Right hindlimb (tissue), 1 donor: Measurements from ENCODE around the gene DMAC2.
"Not testable (repeated sequence)": the region's sequence is repeated elsewhere in the genome, so short reads cannot be mapped to it uniquely, and the experiment has no call there.

Source experiments
- DNase-seq: peaks from one replicate; pipeline ENCODE4 v3.0.0-alpha.2; 2018

DMAC2 gene

DNA sequence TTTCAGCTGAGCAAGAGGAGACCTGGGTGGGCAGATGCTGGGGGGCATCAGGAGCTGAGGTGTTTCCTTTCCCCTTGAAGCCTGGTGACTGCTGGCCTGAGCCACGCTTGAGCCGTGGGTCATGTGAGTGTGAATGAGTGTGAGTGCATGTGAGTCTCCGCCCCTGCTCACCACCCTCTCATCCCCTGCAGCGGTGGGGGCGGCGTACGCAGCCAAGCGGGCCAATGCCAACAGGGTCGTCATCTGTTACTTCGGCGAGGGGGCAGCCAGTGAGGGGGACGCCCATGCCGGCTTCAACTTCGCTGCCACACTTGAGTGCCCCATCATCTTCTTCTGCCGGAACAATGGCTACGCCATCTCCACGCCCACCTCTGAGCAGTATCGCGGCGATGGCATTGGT is 17.7 kb downstream of the DMAC2 start:
- no peak for DNase-seq

DNA sequence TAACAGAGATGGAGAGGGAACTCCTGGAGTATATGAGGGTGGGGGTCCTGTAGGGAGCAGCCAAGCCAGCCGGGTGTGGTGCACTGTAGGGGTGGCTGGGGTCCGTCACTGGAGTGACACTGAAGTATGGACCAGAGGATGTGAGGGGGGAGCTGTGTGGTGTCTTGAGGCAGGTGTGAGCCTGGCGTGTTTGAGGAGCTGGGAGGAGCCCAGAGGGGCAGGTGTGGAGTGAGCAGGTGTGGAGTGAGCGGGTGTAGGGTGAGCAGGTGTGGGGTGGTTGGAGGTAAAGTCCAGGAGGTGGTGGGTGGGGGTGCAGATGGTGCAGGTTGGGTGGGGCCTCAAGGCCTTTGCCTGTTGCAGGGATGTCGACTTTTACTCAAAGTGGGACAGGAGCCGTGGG is 18.4 kb downstream of the DMAC2 start:
- no peak for DNase-seq

DNA sequence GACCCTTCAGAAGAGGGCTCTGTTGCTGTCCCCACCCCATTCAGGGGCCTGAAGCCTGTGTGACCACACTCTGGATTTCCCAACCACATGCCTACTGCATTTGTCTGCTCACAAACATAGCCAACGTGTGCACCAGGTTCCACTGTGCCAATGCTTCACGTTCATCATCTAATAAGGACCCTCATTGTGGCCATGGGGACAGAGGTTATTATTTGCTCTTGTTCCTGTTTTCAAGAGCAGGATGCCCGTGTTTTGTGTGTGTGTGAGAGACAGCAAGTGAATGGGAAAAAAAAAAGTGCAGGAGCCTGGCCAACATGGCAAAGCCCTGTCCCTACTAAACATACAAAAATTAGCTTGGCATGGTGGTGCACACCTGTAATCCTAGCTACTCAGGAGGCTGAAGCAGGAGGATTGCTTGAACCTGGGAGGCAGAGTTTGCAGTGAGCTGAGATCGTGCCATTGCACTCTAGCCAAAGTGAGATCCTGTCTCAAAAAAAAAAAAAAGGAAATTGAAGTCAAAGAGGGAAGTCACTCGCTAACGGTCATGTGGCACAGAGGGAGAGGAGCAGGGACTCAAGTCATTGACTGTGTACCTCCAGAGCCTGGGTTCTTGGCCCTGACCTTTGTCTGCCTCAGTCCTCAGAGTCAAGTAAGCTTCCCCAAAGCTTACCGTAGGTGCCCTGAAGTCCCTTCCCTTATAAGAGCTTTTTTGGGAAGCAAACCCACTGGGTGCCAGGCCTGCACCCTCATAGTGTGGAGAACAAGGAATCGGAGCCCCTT is 19.4 kb downstream of the DMAC2 start:
- no peak for DNase-seq

DNA sequence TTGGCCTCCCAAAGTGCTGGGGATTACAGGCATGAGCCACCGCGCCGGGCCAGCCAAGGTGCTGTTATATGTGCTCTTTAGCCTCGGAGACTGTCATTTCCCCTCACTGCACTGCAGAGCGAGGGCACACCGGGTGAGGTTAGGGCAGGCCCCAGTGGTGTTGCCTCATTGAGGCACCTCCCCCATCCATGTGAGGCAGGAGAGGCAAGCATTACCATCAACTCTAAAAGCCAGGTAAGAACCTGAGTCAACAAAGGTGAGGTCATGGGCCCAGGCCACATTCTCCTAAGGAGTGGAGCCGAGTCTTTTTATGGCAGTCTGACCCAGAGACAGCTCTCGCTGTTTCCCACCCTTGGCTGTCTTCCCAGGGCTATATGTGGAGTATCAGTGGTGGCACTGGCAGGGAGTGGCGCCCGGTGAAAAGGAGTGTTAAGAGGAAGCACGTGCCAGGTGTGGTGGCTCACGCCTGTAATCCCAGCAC is 23.5 kb downstream of the DMAC2 start:
- no peak for DNase-seq

DNA sequence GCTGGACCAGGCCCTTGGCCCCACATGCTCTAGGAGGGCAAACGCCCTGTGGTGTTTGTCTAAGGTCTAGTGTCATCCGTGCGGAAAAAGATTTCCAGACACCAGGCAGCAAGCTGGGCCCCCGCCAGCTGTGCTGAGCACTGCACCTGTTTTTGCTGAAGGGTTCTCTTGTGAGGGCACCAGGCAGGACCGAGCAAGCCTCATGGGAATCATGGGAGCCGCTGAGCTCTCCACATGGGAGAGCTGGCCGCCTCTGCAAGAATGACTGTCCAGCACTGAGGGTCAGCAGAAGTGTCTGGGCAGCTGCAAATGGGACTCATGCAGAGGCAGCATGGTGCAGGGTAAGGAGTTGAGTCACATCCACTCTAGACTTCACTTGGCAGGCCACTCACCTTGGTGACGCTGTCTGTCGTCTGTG is 24.5 kb downstream of the DMAC2 start:
- DNase-seq: no peak

DNA sequence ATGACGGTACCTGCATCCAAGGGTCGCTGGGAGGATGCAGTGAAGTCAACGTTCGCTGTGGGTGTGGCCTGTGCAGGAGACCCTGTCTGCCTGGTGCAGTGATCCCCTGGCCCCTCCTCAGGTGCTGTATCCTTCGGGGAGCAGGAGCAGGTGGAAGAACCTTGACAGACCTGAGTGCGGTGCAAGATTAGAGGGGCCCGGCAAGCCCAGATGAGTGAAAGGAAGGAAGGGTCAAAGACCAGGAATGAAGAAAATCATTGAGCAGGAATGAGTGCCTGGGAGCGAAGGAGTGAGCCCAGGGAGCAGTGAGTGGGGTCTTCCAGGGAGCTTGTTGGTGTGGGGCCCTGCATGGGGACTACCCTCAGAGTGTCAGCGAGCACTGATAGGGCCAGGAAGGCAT is 25.3 kb downstream of the DMAC2 start:
- DNase-seq: no peak

DNA sequence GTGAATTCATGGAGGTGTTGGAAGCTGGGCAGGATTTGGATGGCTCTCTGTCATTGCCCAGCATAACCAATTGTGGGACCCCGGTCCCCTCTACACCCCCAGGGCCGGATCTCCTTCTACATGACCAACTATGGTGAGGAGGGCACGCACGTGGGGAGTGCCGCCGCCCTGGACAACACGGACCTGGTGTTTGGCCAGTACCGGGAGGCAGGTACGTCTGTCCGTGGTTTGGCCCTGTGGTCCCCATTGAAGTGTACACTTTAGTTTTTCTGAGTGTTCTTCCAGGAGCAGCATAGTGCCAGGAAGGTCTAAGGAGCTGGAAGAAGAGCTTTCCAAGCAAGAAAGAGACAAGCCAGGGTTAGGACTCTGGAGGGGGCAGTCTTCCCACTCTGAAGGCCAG is 25.8 kb downstream of the DMAC2 start:
- no peak for DNase-seq

DNA sequence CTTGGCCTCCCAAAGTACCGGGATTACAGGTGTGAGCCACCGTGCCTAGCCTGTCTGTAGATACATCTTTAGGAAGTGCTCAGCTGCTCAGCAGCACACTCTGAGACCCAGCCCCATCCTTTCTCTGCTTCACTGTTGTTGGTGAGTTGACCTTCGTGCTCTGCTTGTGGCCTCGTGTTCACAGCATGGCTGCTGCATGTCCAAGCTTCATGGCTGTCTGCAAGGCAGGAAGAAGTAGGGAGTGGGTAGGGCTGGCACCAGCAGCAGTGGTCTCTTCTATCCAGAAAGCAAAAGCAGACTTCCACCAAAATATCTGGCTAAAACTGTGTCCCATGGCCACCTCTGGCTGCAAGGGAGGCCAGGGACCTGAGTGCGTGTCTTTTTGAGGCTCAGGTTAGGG is 26.8 kb downstream of the DMAC2 start:
- DNase-seq: no peak

DNA sequence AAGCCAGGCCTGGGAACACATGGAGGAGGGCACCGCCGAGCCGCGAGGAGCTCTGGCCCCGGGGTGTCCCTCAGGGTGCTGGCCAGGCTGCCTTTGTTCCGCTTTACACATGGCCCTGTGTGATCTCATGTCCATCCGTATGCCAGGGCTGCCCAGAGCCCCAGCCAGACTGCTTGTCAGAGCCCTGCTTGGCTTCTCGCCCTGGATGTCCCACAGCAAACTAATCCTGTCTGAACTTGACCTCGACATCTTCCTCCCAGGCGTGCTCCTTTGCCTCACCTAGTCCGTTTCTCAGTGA is 27.8 kb downstream of the DMAC2 start:
- DNase-seq: no peak

DNA sequence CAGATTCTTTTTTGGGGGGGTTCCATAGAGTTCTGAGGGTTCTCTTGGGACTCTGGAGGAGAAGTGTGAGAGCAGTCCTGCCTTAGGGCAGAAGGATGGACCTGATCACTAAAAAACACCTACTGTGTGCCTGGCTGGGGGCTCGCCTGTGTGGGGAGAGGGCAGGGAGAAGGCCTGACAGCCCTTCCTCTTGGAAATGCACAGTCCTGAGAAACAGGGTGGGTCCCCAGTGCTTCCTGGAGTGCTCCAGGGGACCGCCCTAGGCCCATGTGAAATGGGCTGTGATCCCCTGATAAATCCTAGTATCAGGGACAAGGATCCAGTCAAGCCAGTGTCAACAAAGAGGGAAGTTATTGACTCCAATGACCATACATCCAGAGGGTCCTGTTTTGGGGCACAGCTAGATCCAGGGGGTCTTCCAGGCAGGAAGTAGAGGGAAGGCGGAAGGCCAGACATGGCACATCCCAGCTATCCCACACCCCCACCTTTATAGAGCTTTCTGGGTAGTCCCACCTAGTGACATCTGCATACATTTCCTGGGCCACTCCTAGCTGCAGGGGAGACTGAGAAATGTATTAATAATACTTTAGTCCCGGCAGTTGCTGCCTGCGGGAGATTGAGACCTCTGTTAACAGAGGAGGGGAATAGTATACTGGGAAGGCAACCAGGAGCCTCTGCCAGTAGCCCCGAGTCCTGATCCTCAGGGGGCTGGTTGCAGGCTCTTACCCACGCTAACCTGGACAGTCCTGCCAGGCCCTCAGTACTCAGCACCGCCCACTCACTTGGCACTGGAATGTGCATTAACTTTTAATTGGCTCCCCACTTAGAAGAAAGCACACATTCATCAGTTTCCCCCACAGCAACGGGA is 28.4 kb downstream of the DMAC2 start:
- DNase-seq: no peak

DNA sequence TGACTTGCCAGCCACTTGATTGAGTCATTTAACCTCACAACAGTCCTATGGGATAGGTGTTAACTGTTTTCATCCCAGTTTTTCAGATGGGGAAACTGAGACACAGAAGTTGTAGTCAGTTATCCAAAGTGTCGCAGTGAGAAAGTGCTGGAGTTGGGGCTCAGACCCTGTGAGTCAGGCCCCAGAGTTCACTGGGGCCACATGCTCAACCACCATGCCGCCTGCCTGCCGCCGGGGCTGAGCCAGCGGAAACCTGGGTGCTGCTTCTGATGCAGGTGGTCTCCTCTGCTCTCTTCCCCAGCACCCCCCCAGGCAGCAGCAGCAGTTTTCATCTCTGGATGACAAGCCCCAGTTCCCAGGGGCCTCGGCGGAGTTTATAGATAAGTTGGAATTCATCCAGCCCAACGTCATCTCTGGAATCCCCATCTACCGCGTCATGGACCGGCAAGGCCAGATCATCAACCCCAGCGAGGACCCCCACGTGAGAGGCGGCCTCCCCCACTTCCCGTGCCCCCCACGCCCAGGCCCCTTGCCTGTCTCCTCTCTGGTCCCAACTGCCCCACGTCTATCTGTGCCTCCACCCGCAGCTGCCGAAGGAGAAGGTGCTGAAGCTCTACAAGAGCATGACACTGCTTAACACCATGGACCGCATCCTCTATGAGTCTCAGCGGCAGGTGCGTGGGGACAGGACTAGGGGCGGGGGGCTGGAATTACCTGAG is 29.2 kb downstream of the DMAC2 start:
- no peak for DNase-seq

DNA sequence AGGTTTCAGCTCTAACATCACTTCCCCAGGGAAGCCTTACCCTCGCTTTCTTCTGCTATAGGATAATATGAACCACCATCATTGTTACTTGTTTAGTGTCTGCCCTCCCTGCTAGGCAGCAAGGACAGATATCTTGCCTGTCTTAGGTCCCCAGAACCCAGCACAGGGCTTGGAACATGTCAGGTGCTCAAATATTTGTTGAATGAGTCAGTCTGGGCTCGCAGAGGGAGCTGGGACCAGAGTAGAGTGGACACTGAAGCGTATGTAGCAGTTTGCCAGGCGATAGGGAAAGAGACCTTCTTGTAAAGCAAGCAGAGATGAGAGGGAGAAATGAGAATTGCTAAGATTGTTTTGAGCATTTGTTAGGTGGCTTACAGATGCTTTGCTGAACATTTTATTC is 30.4 kb downstream of the DMAC2 start:
- DNase-seq: no peak

DNA sequence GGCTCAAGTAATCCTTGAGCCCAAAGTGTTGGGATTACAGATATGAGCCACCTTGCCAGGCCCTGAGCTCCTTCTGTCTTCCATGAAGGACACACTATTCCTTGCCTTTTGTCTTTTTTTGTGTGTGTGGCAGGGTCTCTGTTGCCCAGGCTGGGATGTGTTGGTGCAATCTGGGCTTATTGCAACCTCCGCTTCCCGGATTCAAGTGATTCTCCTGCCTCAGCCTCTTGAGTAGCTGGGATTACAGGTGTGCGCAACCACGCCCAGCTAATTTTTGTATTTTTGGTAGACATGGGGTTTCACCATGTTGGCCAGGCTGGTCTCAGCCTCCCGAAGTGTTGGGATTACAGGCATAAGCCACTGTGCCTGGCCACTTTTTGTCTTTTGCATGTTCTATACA is 30.9 kb downstream of the DMAC2 start:
- not testable (repeated sequence) for DNase-seq

DNA sequence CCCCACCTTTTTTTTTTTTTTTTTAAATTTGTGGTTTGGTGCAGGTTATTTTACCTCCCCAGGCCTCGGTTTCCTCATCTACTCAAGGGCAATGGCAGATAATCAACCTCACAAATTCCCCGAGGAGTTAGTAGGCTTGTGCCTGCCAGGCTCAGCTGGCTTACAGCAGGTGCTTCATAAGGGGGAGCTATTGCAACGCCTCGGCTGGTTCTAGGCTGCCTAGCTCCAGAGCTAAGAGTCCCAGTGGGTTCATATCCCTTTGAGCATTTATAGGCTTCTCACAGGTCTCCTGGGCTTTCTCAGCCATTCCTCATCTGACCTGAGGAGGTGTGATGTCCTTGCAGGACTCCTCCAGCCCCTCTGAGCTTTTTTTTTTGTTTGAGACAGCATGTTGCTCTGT is 31.5 kb downstream of the DMAC2 start:
- DNase-seq: no peak

DNA sequence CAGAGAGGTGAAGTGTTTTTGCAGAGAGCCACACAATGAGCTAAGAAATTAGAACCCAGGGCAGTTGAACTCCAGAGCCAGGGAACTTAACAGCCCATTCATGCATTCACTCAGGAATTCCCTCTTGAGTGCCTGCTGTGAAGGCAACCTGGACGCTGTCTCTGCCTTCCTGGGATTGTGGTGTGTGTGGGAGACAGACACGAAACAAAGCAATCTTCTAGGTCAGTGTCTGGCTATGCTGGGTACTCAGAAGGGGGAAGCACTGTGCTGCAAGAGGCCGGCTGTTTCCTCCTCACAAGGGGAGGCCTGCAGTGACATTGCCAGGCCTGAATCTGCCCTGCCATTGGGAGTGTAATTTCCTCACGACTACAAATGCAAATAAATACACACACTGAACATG is 32.4 kb downstream of the DMAC2 start:
- no peak for DNase-seq

DNA sequence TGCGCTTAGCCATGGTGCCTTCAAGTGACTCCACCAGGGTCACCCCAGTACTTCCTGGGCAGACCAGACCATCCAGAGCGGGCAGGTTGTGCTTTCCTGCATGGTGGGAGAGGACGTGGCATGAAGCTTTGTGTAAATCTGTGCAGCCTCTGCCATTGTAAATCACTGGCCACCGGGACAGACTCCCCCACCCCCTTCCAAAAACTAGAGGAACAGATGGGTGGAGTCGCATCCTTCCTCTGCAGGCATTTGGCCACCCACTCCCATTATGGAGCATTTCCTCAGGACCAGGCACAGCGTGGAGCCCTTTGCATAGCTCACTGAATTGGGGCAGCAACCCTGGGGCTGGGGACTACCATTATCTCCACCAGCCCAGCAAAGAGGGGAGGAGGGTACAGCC is 33.9 kb downstream of the DMAC2 start:
- DNase-seq: no peak

DNA sequence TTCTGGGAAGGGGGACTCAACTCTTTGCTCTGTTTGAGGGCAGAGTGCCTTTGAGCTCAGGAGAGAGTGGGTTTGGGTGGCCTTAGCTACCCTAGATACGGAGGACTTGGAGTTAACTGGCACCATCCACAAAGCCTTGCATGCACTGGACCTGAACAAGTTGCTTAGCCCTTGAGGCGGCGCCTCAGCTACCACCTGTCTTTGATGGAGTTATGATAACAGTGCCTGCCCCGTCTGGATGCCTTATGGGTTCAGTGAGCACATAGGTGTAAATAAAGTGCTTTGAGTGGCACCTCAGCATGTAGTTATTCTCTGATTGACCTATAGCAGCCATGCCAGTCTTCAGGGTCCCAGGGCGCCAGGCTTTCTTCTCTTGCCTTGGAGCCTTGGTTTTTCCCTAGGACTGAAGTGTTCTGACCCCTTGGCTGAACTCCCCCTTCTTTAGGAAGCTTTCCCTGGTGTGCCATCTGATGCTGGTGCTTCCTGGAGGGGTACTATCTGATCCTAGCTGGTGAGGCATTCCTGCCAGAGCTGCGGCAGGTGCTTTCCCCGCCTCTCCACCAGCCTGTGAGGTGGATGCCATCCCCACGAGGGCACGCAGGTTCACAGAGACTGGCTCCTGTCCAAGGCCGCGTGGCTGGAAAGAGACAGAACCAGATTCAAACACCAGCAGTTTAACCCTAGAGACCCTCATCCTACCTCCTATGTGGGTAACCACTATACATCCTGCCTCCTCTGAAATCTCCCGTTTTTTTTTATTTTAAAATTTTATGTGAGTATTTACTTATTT is 36.3 kb downstream of the DMAC2 start:
- no peak for DNase-seq

DNA sequence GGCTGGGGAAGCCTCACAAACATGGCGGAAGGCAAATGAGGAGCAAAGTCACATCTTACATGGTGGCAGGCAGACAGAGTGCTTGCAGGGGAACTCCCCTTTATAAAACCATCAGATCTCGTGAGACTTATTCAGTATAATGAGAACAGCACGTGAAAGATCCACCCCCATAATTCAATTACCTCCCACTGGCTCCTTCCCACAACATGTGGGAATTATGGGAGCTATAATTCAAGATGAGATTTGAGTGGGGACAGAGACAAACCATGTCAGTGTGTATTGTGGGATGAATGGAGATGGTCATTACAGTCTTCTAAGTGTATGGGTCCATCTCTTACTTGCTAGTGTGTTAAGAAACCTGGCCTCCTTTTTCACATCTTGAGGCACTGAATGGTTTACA is 37.7 kb downstream of the DMAC2 start:
- DNase-seq: no peak

DNA sequence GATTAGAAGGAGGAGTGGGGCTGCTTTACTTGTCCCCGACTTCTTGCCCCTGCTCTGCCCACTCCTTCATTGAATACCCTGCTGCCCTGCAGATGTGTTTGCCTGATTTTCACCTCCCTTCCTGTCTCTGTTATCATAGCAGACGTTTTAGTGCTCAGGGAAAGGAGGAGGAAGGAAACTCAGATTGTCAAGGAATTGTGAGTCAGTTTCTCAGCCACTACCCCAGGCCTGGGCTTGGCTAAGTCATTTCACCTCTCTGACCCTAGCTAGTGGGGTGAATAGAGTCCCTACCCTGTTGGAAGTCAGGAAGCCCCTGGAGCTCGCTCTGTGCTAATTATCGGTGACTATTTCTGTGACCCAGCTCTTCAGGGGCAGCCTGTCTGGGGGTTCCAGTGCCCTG is 38.2 kb downstream of the DMAC2 start:
- DNase-seq: no peak

DNA sequence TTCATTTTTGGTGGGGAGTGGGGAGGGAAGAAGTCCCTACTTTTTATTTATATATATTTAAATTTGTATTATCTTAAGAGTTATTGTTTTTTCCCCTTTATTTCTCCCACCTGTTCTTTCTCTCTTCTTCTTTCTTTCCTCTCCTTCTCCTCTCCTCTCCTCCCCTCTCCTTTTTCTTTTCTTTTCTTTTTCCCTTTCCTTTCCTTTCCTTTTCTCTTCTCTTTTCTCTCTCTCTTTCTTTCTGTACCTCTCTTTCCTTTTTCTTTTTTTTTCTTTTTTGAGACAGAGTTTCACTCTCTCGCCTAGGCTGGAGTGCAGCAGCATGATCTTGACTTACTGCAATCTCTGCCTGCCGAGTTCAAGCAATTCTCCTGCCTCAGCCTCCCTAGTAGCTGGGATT is 40.2 kb downstream of the DMAC2 start:
- DNase-seq: no peak

DNA sequence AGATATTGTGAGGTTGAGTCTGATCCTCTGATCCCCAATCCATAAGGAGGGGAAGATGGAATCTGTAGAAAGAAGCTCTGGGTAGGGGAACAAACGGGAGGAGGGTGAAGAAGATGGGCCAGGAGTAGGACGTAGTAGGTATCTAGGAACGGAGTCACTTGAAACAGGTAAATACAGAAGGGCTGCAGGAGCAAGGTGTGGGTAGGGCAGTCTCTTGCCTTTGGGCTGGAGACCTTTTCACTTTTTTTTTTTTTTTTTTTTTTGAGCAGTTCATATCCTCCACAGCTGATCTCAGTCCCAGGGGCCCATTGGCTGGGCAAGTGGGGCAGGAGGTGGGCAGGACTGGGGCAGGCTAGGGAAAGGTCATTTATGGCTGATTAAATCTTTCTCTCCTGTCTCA is 40.6 kb downstream of the DMAC2 start:
- no peak for DNase-seq

DNA sequence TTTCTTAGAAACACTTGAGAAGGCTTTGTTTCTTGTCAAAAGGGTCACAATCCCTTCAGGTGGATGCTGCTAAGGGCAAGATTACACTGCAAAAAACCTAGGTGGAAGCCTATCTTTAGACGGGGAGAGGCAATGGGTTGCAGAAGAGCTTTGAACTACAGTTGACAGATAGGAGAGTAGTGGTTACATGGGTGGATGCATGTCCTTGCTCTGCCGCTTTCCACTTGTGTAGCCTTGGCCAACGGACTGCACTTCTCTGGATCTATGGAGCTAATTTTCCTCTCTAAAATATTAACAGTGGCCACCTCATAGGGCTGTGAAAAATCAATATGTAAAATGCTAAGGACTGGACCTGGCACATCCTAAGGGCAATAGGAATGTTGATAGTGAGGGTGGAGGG is 41.1 kb downstream of the DMAC2 start:
- DNase-seq: no peak

DNA sequence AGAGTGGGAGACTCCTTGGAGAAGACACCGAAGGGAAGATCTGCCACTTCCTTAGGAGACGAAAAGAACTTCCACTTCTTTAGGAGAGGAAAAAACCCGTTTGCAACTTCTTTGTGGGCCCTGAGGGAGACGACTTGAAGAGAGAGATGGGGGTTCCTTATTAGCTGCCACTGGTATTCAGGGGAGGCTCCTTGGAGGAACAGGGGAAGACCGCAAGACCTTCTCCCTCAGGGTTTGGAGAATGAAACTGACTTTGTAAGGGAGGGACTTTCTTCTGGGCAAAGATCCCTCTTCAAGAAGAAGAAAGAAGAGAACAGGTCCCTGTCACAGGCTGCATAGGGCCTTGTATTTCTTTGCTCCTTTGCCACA is 41.7 kb downstream of the DMAC2 start:
- no peak for DNase-seq
